H9 (cell line): ENCODE results near the gene ZSWIM8. TPM values are rescaled to one million over a fixed set of nuclear protein-coding genes. Genes with fewer than 3 reads are reported as not detected.

Experiments used
- DNase-seq: peaks from one replicate; pipeline ENCODE4 v3.0.0-alpha.2; 2017
- H2AFZ ChIP-seq: one replicate; pipeline ENCODE4 v1.6.1; 2013; ENCODE audit warnings: mild to moderate bottlenecking, low read length, control low read depth, moderate library complexity
- H2AK5ac ChIP-seq: 2 replicates; pipeline ENCODE4 v1.6.1; 2013; ENCODE audit warnings: low read length, control low read depth, mixed read lengths; ENCODE audit not compliant: insufficient read length
- H2BK120ac ChIP-seq: one replicate; pipeline ENCODE4 v1.6.1; 2013; ENCODE audit warnings: low read depth, mild to moderate bottlenecking, low read length, control low read depth, inconsistent platforms; ENCODE audit not compliant: poor library complexity, severe bottlenecking
- H2BK12ac ChIP-seq: 2 replicates; pipeline ENCODE4 v1.6.1; 2013; ENCODE audit warnings: low read length, control low read depth, mixed read lengths, low read depth; ENCODE audit not compliant: insufficient read length
- H2BK15ac ChIP-seq: 2 replicates; pipeline ENCODE4 v1.6.1; 2013; ENCODE audit warnings: low read depth, low read length, control low read depth
- H2BK20ac ChIP-seq: one replicate; pipeline ENCODE4 v1.6.1; 2013; ENCODE audit warnings: low read depth, mild to moderate bottlenecking, low read length, control low read depth, inconsistent platforms; ENCODE audit not compliant: poor library complexity, severe bottlenecking
- H2BK5ac ChIP-seq: 2 replicates; pipeline ENCODE4 v1.6.1; 2013; ENCODE audit warnings: low read length, control low read depth, mixed read lengths; ENCODE audit not compliant: insufficient read length
- H3K14ac ChIP-seq: 2 replicates; pipeline ENCODE4 v1.6.1; 2013; ENCODE audit warnings: low read length, control low read depth; ENCODE audit not compliant: insufficient read depth
- H3K18ac ChIP-seq: 2 replicates; pipeline ENCODE4 v1.6.1; 2013; ENCODE audit warnings: low read depth, mild to moderate bottlenecking, mixed read lengths, low read length, control low read depth; ENCODE audit not compliant: insufficient read length
- H3K23ac ChIP-seq: 2 replicates; pipeline ENCODE4 v1.6.1; 2013; ENCODE audit warnings: low read length, control low read depth, mixed read lengths, low read depth; ENCODE audit not compliant: insufficient read length
- H3K23me2 ChIP-seq: 2 replicates; pipeline ENCODE4 v1.6.1; 2013; ENCODE audit warnings: low read depth, mild to moderate bottlenecking, mixed read lengths, low read length, control low read depth; ENCODE audit not compliant: insufficient read length, poor library complexity, severe bottlenecking
- H3K27ac ChIP-seq: 2 replicates; pipeline ENCODE4 v1.5.1; 2013; ENCODE audit warnings: low read length, control low read depth, mixed read lengths, low read depth; ENCODE audit not compliant: insufficient read length
- H3K27me3 ChIP-seq: 2 replicates; pipeline ENCODE4 v1.6.1; 2013; ENCODE audit warnings: low read length, control low read depth, inconsistent platforms; ENCODE audit not compliant: insufficient read depth
- H3K4ac ChIP-seq: 2 replicates; pipeline ENCODE4 v1.6.1; 2013; ENCODE audit warnings: low read depth, mild to moderate bottlenecking, control low read depth, inconsistent platforms, low read length, moderate library complexity
- H3K4me1 ChIP-seq: 2 replicates; pipeline ENCODE4 v1.6.1; 2013; ENCODE audit warnings: low read length, control low read depth, inconsistent platforms; ENCODE audit not compliant: insufficient read depth
- H3K4me2 ChIP-seq: 2 replicates; pipeline ENCODE4 v1.6.1; 2013; ENCODE audit warnings: low read length, control low read depth, mixed read lengths; ENCODE audit not compliant: insufficient read length, insufficient read depth
- H3K56ac ChIP-seq: 2 replicates; pipeline ENCODE4 v1.6.1; 2013; ENCODE audit warnings: low read depth, mild to moderate bottlenecking, mixed read lengths, low read length, control low read depth; ENCODE audit not compliant: insufficient read length
- H3K79me1 ChIP-seq: 2 replicates; pipeline ENCODE4 v1.6.1; 2013; ENCODE audit warnings: low read depth, mild to moderate bottlenecking, moderate library complexity, low read length, control low read depth, inconsistent platforms; ENCODE audit not compliant: insufficient read depth, poor library complexity, severe bottlenecking
- H3K79me2 ChIP-seq: 2 replicates; pipeline ENCODE4 v1.6.1; 2013; ENCODE audit warnings: low read length, control low read depth, inconsistent platforms; ENCODE audit not compliant: insufficient read depth
- H3K9ac ChIP-seq: 2 replicates; pipeline ENCODE4 v1.6.1; 2013; ENCODE audit warnings: low read length, control low read depth, mixed read lengths; ENCODE audit not compliant: insufficient read length; ENCODE audit errors: extremely low read depth
- H3K9me3 ChIP-seq: one replicate; pipeline ENCODE4 v1.6.1; 2013; ENCODE audit warnings: low read depth, low read length, inconsistent platforms; ENCODE audit not compliant: control insufficient read depth
- H3T11ph ChIP-seq: one replicate; pipeline ENCODE4 v1.6.1; 2013; ENCODE audit warnings: mild to moderate bottlenecking, low read length, control low read depth, inconsistent platforms
- H4K20me1 ChIP-seq: one replicate; pipeline ENCODE4 v1.6.1; 2013; ENCODE audit not compliant: control insufficient read depth, insufficient read length, insufficient read depth
- H4K5ac ChIP-seq: 2 replicates; pipeline ENCODE4 v1.6.1; 2013; ENCODE audit warnings: low read depth, mild to moderate bottlenecking, mixed read lengths, low read length, control low read depth; ENCODE audit not compliant: insufficient read length
- H4K8ac ChIP-seq: replicated peaks from 2 replicates; pipeline ENCODE4 v1.6.1; 2013; ENCODE audit warnings: low read length, control low read depth, mixed read lengths, low read depth; ENCODE audit not compliant: insufficient read length
- H4K91ac ChIP-seq: 2 replicates; pipeline ENCODE4 v1.6.1; 2013; ENCODE audit warnings: low read depth, mild to moderate bottlenecking, moderate library complexity, mixed read lengths, low read length, control low read depth; ENCODE audit not compliant: insufficient read length
- H3K27ac Mint-ChIP-seq, 3 experiments: 2 replicates in 2 of 3; 3 replicates in 1 of 3; pipeline ENCODE4 v1.8.0; 2020 to 2021; ENCODE audit warnings: mixed read lengths in 3 of 3, mild to moderate bottlenecking in 1 of 3, moderate library complexity in 1 of 3
- H3K27me3 Mint-ChIP-seq: 2 replicates; pipeline ENCODE4 v1.8.0; 2021; ENCODE audit warnings: low read depth, mild to moderate bottlenecking, moderate library complexity, mixed read lengths
- H3K36me3 Mint-ChIP-seq, 3 experiments: 2 replicates in 2 of 3; 3 replicates in 1 of 3; pipeline ENCODE4 v1.8.0; 2020 to 2021; ENCODE audit warnings: low read depth in 3 of 3, mixed read lengths in 3 of 3; ENCODE audit not compliant: insufficient read depth in 1 of 3
- H3K4me1 Mint-ChIP-seq, 2 experiments: 2 replicates each; pipeline ENCODE4 v1.8.0; 2020; ENCODE audit warnings: mixed read lengths in 2 of 2
- H3K4me3 Mint-ChIP-seq, 2 experiments: 2 replicates in 1 of 2; 3 replicates in 1 of 2; pipeline ENCODE4 v1.8.0; 2020 to 2021; ENCODE audit warnings: mild to moderate bottlenecking in 2 of 2, mixed read lengths in 2 of 2, moderate library complexity in 1 of 2
- H3K9me3 Mint-ChIP-seq, 2 experiments: 2 replicates in 1 of 2; 3 replicates in 1 of 2; pipeline ENCODE4 v1.8.0; 2020; ENCODE audit warnings: mild to moderate bottlenecking in 2 of 2, mixed read lengths in 2 of 2, moderate library complexity in 1 of 2
- WGBS: extraction: QIAGEN DNeasy Blood & Tissue Kit; methylation state at CpG from one replicate; pipeline ENCODE4 v1.1.7; 2013; ENCODE audit warnings: missing lambda C conversion rate, low lambda C conversion rate, mixed read lengths; ENCODE audit not compliant: insufficient read length; ENCODE audit errors: extremely low coverage; 5-methylcytosine and 5-hydroxymethylcytosine counted together
- total RNA-seq: library from RNA; stranded (reverse); gene quantifications from 2 replicates; pipeline ENCODE4 v1.2.1, GENCODE V29; 2021
- TF ChIP-seq, protein P1 (sequence below): fragments of 200-600 bp; sonication (generic); conservative IDR thresholded peaks from 3 replicates; pipeline ENCODE4 v1.8.0; 2021; ENCODE audit warnings: antibody characterized with exemption, mild to moderate bottlenecking

The ZSWIM8 gene
- total RNA-seq, 1 experiment from 2014 or later: 41.0 TPM

DNA sequence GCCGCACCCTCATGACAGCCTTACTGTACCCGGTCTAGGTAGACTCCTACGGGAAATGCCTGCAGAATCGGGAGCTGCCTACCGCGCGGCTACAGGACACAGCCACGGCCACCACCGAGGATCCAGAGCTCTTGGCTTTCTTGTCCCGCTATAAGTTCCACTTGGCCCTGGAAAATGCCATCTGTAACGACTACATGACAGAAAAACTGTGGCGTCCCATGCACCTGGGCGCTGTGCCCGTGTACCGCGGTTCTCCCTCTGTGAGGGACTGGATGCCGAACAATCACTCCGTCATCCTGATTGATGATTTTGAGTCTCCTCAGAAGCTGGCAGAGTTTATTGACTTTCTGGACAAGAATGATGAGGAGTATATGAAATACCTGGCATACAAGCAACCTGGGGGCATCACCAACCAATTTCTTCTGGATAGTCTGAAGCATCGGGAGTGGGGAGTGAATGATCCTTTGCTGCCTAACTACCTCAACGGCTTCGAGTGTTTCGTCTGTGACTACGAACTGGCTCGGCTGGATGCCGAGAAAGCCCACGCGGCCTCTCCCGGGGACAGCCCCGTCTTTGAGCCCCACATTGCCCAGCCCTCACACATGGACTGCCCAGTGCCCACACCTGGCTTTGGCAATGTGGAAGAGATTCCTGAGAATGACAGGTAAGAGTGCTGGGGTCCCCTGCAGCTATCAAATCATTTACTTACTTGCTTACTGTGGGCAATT lies 12.1 kb upstream of the ZSWIM8 start:
- H3K56ac ChIP-seq: no peak overlapping the region
- peaks cover 3% of the 10 kb centered on the region for H3K23me2 ChIP-seq
- no peak overlapping the region for H2BK20ac ChIP-seq
- Mint-ChIP-seq H3K27me3 (no peaks in the 10 kb centered on the region), H3K4me1 (peaks cover 28 to 35% of the 10 kb centered on the region in 2 experiments), H3K27ac (peak overlapping the region in 1 of 3 experiments; percentile 92; a peak in 2 of 7 replicates), H3K9me3 (no peaks in the 10 kb centered on the region), H3K36me3 (peaks cover 11 to 60% (median 48%) of the 10 kb centered on the region in 3 experiments), H3K4me3 (peak overlapping the region; percentile 86 to 92)
- no peak overlapping the region for H2BK15ac ChIP-seq
- H3K23ac ChIP-seq: no peak overlapping the region
- no peak overlapping the region for H2AFZ ChIP-seq
- H3K4me2 ChIP-seq: peak overlapping the region; percentile 79
- no peak overlapping the region for H2BK5ac ChIP-seq
- no peak overlapping the region for H4K8ac ChIP-seq
- no peak overlapping the region for H4K91ac ChIP-seq
- H3K4me1 ChIP-seq: peaks cover 5% of the 10 kb centered on the region; the same call in 1 of the 2 replicates
- H3K9ac ChIP-seq: peak overlapping the region; percentile 28
- no peak overlapping the region for H3K14ac ChIP-seq
- no peak overlapping the region for H2AK5ac ChIP-seq
- WGBS: no CpG with 5 or more reads among the region's 29 CpGs
- no peak overlapping the region for H2BK12ac ChIP-seq
- H4K5ac ChIP-seq: no peak overlapping the region
- no peaks in the 10 kb centered on the region for H3K27me3 ChIP-seq
- DNase-seq: no peak
- H3T11ph ChIP-seq: no peak overlapping the region
- no peaks in the 10 kb centered on the region for H4K20me1 ChIP-seq
- no peaks in the 10 kb centered on the region; the same call in 1 of the 2 replicates for H3K79me2 ChIP-seq
- H3K4ac ChIP-seq: no peak overlapping the region
- no peaks in the 10 kb centered on the region for H3K79me1 ChIP-seq
- H3K9me3 ChIP-seq: no peaks in the 10 kb centered on the region
- no peak overlapping the region for H2BK120ac ChIP-seq
- TF ChIP-seq, protein P1, sequence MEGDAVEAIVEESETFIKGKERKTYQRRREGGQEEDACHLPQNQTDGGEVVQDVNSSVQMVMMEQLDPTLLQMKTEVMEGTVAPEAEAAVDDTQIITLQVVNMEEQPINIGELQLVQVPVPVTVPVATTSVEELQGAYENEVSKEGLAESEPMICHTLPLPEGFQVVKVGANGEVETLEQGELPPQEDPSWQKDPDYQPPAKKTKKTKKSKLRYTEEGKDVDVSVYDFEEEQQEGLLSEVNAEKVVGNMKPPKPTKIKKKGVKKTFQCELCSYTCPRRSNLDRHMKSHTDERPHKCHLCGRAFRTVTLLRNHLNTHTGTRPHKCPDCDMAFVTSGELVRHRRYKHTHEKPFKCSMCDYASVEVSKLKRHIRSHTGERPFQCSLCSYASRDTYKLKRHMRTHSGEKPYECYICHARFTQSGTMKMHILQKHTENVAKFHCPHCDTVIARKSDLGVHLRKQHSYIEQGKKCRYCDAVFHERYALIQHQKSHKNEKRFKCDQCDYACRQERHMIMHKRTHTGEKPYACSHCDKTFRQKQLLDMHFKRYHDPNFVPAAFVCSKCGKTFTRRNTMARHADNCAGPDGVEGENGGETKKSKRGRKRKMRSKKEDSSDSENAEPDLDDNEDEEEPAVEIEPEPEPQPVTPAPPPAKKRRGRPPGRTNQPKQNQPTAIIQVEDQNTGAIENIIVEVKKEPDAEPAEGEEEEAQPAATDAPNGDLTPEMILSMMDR: no peak
- no peak overlapping the region for H3K27ac ChIP-seq
- no peak overlapping the region for H3K18ac ChIP-seq
